Measurements from ENCODE around the gene CYLD. TPM values are rescaled to one million over a fixed set of nuclear protein-coding genes. Genes with fewer than 3 reads are reported as not detected.

Gene CYLD
- total RNA-seq, 2 donors from 2014 or later, result 20.0 to 21.2 TPM

GRCh38 chr16:50696126-50696525, 45.8 kb upstream of the CYLD start:
- Histone ChIP-seq H3K4me1 (peaks cover 0 to 38% of the 10 kb centered on the region in 2 donors), H3K36me3 (no peaks in the 10 kb centered on the region), H3K27me3 (no peaks in the 10 kb centered on the region), H3K9me3 (no peaks in the 10 kb centered on the region), H3K4me3 (no peak overlapping the region), H3K27ac (peak overlapping the region; percentile 47 to 70)
- DNase-seq (ENCODE audit: low spot score), result no peak
- TF ChIP-seq, protein P1, sequence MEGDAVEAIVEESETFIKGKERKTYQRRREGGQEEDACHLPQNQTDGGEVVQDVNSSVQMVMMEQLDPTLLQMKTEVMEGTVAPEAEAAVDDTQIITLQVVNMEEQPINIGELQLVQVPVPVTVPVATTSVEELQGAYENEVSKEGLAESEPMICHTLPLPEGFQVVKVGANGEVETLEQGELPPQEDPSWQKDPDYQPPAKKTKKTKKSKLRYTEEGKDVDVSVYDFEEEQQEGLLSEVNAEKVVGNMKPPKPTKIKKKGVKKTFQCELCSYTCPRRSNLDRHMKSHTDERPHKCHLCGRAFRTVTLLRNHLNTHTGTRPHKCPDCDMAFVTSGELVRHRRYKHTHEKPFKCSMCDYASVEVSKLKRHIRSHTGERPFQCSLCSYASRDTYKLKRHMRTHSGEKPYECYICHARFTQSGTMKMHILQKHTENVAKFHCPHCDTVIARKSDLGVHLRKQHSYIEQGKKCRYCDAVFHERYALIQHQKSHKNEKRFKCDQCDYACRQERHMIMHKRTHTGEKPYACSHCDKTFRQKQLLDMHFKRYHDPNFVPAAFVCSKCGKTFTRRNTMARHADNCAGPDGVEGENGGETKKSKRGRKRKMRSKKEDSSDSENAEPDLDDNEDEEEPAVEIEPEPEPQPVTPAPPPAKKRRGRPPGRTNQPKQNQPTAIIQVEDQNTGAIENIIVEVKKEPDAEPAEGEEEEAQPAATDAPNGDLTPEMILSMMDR (IDR thresholded peaks at IDR 0.05), result no peak

DNA sequence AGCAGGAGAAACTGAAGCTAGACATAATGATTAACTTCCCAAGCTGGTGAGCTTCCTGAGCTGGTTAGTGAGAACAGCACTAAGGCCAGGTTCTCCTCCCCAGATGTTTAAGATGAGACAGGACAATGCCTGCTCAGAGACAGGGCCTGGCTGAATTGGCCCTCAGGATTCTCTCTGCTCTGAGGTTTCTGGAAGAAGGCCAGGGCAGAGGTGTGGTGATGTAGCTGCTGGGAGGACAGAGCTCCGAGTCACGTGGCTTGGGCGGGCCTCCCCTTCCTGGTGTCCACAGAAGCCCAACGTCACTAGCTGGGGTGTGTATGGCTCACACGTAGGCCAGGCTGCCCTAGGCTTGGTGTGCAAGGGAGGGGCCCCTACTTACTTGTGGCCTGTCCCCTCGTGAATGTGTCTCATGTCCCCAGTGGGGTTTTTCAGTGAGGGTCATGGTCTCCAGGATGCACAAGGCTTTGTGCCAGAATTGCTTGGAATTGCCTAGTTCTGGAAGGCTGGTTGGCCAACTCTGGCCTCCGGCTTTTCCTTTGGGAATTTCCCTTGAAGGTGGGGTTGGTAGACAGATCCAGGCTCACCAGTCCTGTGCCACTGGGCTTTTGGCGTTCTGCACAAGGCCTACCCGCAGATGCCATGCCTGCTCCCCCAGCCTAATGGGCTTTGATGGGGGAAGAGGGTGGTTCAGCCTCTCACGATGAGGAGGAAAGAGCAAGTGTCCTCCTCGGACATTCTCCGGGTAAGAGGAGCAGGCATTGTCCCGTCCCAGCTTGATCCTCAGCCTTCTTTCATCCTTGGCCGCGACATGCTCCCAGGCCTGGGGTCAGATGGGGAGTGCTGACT, 45.1 kb upstream of the CYLD start:
- H3K4me1 ChIP-seq, result peaks cover 0 to 38% of the 10 kb centered on the region in 2 donors
- no peaks in the 10 kb centered on the region for H3K27me3 ChIP-seq
- no peaks in the 10 kb centered on the region for H3K9me3 ChIP-seq
- peak overlapping the region; percentile 47 to 70 for H3K27ac ChIP-seq
- no peaks in the 10 kb centered on the region for H3K36me3 ChIP-seq
- peak; percentile 91 for DNase-seq (ENCODE audit: low spot score)
- no peak overlapping the region for H3K4me3 ChIP-seq
- TF ChIP-seq, protein P1 (IDR thresholded peaks at IDR 0.05), result no peak

GRCh38 chr16:50697421-50697715, 44.5 kb upstream of the CYLD start:
- Histone ChIP-seq H3K4me3 (peak overlapping the region in 1 of 2 donors; percentile 44), H3K9me3 (no peaks in the 10 kb centered on the region), H3K27me3 (no peaks in the 10 kb centered on the region), H3K4me1 (peaks cover 0 to 38% of the 10 kb centered on the region in 2 donors), H3K36me3 (no peaks in the 10 kb centered on the region), H3K27ac (peak overlapping the region; percentile 47 to 70)
- TF ChIP-seq, protein P1 (IDR thresholded peaks at IDR 0.05), result no peak
- DNase-seq (ENCODE audit: low spot score), result no peak

- Histone ChIP-seq H3K4me3 (peak overlapping the region; percentile 29 to 44), H3K9me3 (no peaks in the 10 kb centered on the region), H3K27me3 (no peaks in the 10 kb centered on the region), H3K4me1 (peaks cover 0 to 37% of the 10 kb centered on the region in 2 donors), H3K27ac (peak overlapping the region; percentile 47 to 70), H3K36me3 (no peaks in the 10 kb centered on the region)
- DNase-seq (ENCODE audit: low spot score), result no peak
- TF ChIP-seq, protein P1 (IDR thresholded peaks at IDR 0.05), result no peak
Observed at GRCh38 chr16:50697881-50698767, 43.8 kb upstream of the CYLD start.

DNA sequence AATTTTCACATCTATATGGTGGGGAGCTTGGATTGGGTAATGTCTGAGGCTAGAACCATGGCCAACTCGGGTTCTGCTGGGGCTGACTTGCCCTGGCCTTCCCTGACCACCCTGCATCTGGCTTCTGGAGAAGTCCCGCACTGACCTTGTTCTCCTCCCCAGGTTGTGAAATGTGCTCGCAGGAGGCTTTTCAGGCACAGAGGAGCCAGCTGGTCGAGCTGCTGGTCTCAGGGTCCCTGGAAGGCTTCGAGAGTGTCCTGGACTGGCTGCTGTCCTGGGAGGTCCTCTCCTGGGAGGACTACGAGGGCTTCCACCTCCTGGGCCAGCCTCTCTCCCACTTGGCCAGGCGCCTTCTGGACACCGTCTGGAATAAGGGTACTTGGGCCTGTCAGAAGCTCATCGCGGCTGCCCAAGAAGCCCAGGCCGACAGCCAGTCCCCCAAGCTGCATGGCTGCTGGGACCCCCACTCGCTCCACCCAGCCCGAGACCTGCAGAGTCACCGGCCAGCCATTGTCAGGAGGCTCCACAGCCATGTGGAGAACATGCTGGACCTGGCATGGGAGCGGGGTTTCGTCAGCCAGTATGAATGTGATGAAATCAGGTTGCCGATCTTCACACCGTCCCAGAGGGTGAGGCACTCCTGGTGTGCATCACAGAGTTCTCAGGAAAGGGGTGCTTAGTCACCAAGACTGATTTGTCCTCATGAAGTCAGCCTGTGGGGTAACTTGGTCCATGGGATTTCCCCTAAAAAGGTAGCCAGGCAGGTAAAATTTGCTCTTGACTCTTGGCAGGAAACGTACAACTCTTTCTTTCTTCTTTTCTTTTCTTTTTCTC, 42.3 kb upstream of the CYLD start:
- Histone ChIP-seq H3K36me3 (no peaks in the 10 kb centered on the region), H3K27ac (no peak overlapping the region), H3K27me3 (no peaks in the 10 kb centered on the region), H3K4me3 (no peak overlapping the region), H3K4me1 (peaks cover 0 to 26% of the 10 kb centered on the region in 2 donors), H3K9me3 (peaks cover 6 to 10% of the 10 kb centered on the region in 2 donors)
- DNase-seq (ENCODE audit: low spot score), result no peak
- TF ChIP-seq, protein P1 (IDR thresholded peaks at IDR 0.05), result no peak

Data from right atrium auricular region (tissue), 2 donors.